ENCODE data around the gene NOL6.
"Not testable (repeated sequence)": the region's sequence is repeated elsewhere in the genome, so short reads cannot be mapped to it uniquely, and the experiment has no call there.

Gene NOL6

DNA sequence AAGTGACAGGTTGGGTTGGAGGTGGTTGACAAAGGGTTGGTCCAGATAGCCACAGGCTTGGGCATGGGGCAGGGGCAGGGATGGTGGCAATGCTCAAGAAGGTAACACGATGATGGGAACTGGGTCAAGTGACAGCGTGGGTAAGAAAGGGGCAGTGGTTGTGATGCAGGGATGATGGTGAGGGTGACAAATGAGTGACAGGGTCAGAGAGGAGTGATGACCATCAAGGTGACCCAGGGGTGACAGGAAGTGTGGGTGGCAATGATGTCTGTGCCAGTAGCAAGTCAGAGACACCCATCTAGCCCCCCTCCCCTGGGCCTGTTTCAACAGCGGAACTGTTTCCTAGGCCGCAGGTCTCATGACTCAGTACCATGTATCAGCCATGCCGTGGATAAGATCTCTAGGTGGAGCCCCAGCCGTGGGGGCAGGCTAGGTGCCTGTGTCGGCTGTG, 46.9 kb downstream of the NOL6 start:
- TF ChIP-seq, protein P1, sequence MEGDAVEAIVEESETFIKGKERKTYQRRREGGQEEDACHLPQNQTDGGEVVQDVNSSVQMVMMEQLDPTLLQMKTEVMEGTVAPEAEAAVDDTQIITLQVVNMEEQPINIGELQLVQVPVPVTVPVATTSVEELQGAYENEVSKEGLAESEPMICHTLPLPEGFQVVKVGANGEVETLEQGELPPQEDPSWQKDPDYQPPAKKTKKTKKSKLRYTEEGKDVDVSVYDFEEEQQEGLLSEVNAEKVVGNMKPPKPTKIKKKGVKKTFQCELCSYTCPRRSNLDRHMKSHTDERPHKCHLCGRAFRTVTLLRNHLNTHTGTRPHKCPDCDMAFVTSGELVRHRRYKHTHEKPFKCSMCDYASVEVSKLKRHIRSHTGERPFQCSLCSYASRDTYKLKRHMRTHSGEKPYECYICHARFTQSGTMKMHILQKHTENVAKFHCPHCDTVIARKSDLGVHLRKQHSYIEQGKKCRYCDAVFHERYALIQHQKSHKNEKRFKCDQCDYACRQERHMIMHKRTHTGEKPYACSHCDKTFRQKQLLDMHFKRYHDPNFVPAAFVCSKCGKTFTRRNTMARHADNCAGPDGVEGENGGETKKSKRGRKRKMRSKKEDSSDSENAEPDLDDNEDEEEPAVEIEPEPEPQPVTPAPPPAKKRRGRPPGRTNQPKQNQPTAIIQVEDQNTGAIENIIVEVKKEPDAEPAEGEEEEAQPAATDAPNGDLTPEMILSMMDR (IDR thresholded peaks at IDR 0.05; ENCODE audit: low read depth, low read length) = no peak
- DNase-seq (ENCODE audit: low read depth in 2 of 2) = no peak
- no peak overlapping the region for H3K4me3 ChIP-seq (replicated peaks in 1 of 2; ENCODE audit: low read depth in 2 of 2, low read length in 2 of 2)

DNA sequence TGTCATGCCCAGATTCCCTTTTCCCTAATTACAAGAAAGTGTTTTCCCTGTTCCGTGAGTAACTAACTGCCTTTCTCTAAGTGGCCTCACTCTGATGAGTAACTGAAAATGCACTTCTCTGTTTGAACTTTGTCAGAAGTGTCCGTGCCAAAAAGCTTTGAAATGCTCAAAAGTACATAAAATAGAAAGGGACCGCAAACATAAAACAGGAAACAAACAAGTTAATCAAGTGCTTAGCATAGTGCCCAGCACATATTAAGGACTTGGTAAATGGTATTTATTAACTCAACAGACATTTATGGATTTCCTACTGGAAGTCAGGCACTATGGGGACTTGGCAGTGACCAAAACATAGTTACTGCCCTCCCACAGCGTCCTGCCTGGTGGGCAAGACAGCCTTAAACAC, 48.6 kb downstream of the NOL6 start:
- H3K4me3 ChIP-seq (replicated peaks in 1 of 2; ENCODE audit: low read depth in 2 of 2, low read length in 2 of 2) = no peak overlapping the region
- TF ChIP-seq, protein P1 (IDR thresholded peaks at IDR 0.05; ENCODE audit: low read depth, low read length) = no peak
- DNase-seq (ENCODE audit: low read depth in 2 of 2) = no peak

DNA sequence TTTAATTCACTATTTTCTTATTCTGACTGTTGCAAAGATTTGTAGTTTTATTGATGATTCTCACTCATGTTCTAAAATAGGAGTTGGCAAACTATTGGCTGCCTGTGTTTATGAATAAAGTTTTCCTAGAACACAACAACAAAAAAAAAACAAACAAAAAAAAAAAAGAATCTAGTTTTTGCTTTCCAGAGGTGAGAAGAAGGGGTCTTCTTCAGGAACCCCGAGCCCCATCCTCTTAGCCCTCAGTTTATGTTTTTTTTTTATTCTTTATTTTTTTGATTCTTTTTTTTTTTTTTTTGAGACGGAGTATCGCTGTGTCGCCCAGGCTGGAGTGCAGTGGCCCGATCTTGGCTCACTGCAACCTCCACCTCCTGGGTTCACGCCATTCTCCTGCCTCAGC, 49.2 kb downstream of the NOL6 start:
- DNase-seq (ENCODE audit: low read depth in 2 of 2); H3K4me3 ChIP-seq (replicated peaks in 1 of 2; ENCODE audit: low read depth in 2 of 2, low read length in 2 of 2): not testable (repeated sequence)

DNA sequence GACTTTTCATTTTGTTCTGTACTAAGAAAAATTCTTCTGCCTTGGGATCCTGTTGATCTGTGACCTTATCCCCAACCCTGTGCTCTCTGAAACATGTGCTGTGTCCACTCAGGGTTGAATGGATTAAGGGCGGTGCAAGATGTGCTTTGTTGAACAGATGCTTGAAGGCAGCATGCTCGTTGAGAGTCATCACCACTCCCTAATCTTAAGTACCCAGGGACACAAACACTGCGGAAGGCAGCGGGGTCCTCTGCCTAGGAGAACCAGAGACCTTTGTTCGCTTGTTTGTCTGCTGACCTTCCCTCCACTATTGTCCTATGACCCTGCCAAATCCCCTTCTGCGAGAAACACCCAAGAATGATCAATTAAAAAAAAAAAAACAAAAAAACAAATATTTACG, 49.7 kb downstream of the NOL6 start:
- H3K4me3 ChIP-seq (replicated peaks in 1 of 2; ENCODE audit: low read depth in 2 of 2, low read length in 2 of 2); DNase-seq (ENCODE audit: low read depth in 2 of 2): not testable (repeated sequence)

DNA sequence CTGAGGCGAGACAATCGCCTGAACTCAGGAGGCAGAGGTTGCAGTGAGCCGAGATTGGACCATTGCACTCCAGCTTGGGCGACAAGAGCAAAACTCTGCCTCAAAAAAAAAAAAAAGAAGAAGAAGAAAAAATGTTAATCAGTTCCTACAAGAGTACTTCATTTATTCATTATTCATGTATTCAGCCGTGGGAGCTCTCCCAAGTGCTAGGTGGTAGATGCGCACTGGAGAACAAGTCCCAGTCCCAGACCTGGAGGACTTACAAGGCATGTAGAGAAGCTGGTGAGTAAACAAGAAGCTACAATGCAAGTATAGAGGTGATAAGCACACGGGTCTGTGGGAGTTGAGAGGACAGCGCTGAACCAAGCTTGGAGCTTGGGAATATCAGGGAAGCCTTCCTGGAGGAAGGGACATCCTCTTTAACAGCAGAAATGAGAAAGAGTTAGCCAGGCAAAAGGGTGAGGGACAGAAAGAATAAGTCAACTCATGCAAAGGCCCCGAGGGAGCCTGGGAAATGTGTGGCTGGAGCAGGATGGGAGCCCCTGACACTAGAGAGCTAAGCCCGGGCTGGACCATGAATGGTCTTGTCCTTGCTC, 53.9 kb downstream of the NOL6 start:
- DNase-seq (ENCODE audit: low read depth in 2 of 2) = no peak
- no peak overlapping the region for H3K4me3 ChIP-seq (replicated peaks in 1 of 2; ENCODE audit: low read depth in 2 of 2, low read length in 2 of 2)
- TF ChIP-seq, protein P1 (IDR thresholded peaks at IDR 0.05; ENCODE audit: low read depth, low read length) = no peak

DNA sequence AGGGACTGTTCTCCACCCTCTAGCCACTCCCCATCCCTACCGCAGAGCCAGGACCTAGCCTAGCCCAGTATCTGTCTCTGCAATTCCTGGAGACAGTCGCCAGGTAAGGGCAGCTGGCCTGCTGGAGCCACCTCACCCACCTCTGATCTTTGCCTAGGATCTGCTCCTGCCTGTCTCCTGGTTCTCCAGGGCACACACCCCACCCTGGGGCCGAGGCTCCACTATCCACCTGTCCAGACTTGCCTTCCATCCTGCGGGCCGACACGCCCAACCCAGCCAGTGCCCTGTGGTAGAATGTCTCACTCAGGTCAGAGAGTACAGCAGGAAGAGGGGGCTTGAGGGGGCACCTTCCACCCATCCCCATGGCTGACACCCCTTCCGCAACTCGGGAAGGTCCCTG, 55.6 kb downstream of the NOL6 start:
- DNase-seq (ENCODE audit: low read depth in 2 of 2) = no peak
- TF ChIP-seq, protein P1 (IDR thresholded peaks at IDR 0.05; ENCODE audit: low read depth, low read length) = no peak
- no peak overlapping the region for H3K4me3 ChIP-seq (replicated peaks in 1 of 2; ENCODE audit: low read depth in 2 of 2, low read length in 2 of 2)

DNA sequence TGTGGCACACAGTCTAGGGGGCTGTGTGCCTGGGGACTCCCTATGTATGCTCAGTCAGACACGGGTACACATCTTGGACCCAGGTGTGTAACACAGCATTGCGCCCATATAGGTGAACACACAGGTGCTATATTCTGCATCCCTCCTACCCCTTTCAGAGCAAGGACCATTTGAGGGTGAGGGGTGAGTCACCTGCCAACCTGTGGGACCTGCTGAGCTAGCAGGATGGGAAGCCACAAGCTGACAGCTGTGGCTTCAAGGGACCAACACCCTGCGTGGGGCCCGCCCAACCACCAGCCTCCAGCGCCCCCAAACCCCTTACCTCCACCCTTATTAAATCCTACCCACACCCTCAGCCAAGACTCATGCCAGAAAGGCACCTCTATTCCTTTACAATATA, 56.7 kb downstream of the NOL6 start:
- TF ChIP-seq, protein P1 (IDR thresholded peaks at IDR 0.05; ENCODE audit: low read depth, low read length) = no peak
- no peak overlapping the region for H3K4me3 ChIP-seq (replicated peaks in 1 of 2; ENCODE audit: low read depth in 2 of 2, low read length in 2 of 2)
- DNase-seq (ENCODE audit: low read depth in 2 of 2) = no peak

DNA sequence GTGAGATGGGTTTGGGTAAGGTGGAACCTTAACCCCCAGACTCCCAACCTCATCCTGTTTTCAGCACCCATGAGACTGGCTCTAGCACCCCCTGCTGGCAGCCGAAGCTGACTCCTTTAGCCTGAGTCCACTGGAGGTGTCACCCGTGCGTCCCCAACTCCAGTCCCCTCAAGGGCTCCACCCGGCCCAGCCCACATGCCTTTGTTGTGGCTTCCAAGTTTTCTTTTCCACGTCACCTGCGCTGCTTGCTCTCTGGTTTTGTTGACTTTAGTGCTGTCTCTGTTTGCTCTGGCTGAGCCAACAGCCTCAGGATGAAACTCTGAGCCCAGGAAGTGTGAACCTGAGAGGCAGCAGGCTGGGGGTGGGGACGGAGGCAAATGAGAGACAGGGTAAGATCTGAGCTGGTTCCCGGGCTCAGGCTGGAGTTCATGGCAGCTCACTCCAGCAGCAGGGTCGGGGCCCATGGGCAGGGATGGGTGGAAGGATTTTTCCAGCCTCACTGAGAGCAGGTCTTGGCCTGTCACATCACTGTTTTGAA, 58.2 kb downstream of the NOL6 start:
- DNase-seq (ENCODE audit: low read depth in 2 of 2) = peak; percentile 52
- no peak overlapping the region for H3K4me3 ChIP-seq (replicated peaks in 1 of 2; ENCODE audit: low read depth in 2 of 2, low read length in 2 of 2)
- TF ChIP-seq, protein P1 (IDR thresholded peaks at IDR 0.05; ENCODE audit: low read depth, low read length) = peak; percentile 85
